SK-N-SH (cell line): ENCODE data around the gene CLN6. TPM values are rescaled to one million over a fixed set of nuclear protein-coding genes. Genes with fewer than 3 reads are reported as not detected.

Experiments
- CTCF ChIA-PET: fragments of 300-600, 350-600 bp; formaldehyde crosslinking; extraction: SDS; loops from one replicate; lab custom pipeline; 2021; lab: Yijun Ruan, JAX
- POLR2A ChIA-PET: fragments of 350-600 bp; sonication (Branson Sonifier 250); formaldehyde crosslinking; extraction: SDS; loops from one replicate; lab custom pipeline; 2020; ENCODE audit warnings: antibody characterized with exemption, inconsistent platforms; lab: Yijun Ruan, JAX
- DNase-seq: peaks from one replicate; pipeline ENCODE4 v3.0.0; 2012
- H2AFZ ChIP-seq: fragments of 200-600 bp; sonication (generic); 2 replicates; pipeline ENCODE4 v1.8.1; 2016; ENCODE audit warnings: antibody characterized with exemption, mild to moderate bottlenecking, low read depth
- H3F3A ChIP-seq: fragments of 200-600 bp; sonication (generic); replicated peaks from 2 replicates; pipeline ENCODE3; 2016; ENCODE audit warnings: antibody characterized with exemption, mild to moderate bottlenecking; ENCODE audit not compliant: insufficient read depth
- H3K27ac ChIP-seq, 2 experiments: fragments of 200-500 bp in 1 of 2; fragments of 200-600 bp in 1 of 2; sonication (Bioruptor generic) in 1 of 2; sonication (generic), shearing (Covaris generic) in 1 of 2; 2 replicates each; pipeline versions ENCODE4 v1.5.1 to v1.6.1; 2014 to 2016; ENCODE audit warnings: low read depth in 2 of 2, inconsistent platforms in 1 of 2, low read length in 1 of 2, mild to moderate bottlenecking in 1 of 2, mixed read lengths in 1 of 2
- H3K27me3 ChIP-seq: fragments of 200-600 bp; sonication (generic), shearing (Covaris generic); 2 replicates; pipeline ENCODE4 v1.6.1; 2016; ENCODE audit warnings: mixed run types; ENCODE audit not compliant: insufficient read depth
- H3K36me3 ChIP-seq, 2 experiments: fragments of 200-500 bp in 1 of 2; fragments of 200-600 bp in 1 of 2; sonication (Bioruptor generic) in 1 of 2; sonication (generic) in 1 of 2; replicated peaks in 1 of 2; 2 replicates each; pipeline versions ENCODE3 to v1.5.1; 2014 to 2016; ENCODE audit warnings: low read length in 1 of 2, mild to moderate bottlenecking in 1 of 2; ENCODE audit not compliant: insufficient read depth in 2 of 2, control insufficient read depth in 1 of 2
- H3K4me1 ChIP-seq, 2 experiments: fragments of 200-500 bp in 1 of 2; fragments of 200-600 bp in 1 of 2; sonication (Bioruptor generic) in 1 of 2; sonication (generic), shearing (Covaris generic) in 1 of 2; 2 replicates each; pipeline versions ENCODE4 v1.5.1 to v1.6.1; 2014 to 2016; ENCODE audit warnings: low read depth in 1 of 2, low read length in 1 of 2, mixed run types in 1 of 2; ENCODE audit not compliant: insufficient read depth in 2 of 2, control insufficient read depth in 1 of 2
- H3K4me2 ChIP-seq: fragments of 200-600 bp; sonication (generic), shearing (Covaris generic); 2 replicates; pipeline ENCODE4 v1.6.1; 2017; ENCODE audit warnings: mixed run types
- H3K4me3 ChIP-seq, 2 experiments: fragments of 200-500 bp in 1 of 2; fragments of 200-600 bp in 1 of 2; sonication (Bioruptor generic) in 1 of 2; sonication (generic), shearing (Covaris generic) in 1 of 2; 2 replicates each; pipeline versions ENCODE4 v1.5.1 to v1.8.1; 2014 to 2016; ENCODE audit warnings: low read depth in 2 of 2, inconsistent platforms in 1 of 2, low read length in 1 of 2, mild to moderate bottlenecking in 1 of 2, mixed read lengths in 1 of 2, moderate library complexity in 1 of 2
- H3K79me2 ChIP-seq: fragments of 200-600 bp; sonication (generic); 2 replicates; pipeline ENCODE4 v1.8.1; 2017; ENCODE audit warnings: mild to moderate bottlenecking; ENCODE audit not compliant: insufficient read depth
- H3K9ac ChIP-seq: fragments of 200-600 bp; sonication (generic); 2 replicates; pipeline ENCODE4 v1.6.1; 2017; ENCODE audit warnings: mixed run types
- H3K9me2 ChIP-seq: fragments of 200-600 bp; sonication (generic); 2 replicates; pipeline ENCODE4 v1.6.1; 2017; ENCODE audit warnings: mixed run types
- H3K9me3 ChIP-seq: fragments of 200-600 bp; sonication (generic); 2 replicates; pipeline ENCODE4 v1.6.1; 2017; ENCODE audit warnings: mixed run types, mild to moderate bottlenecking, moderate library complexity
- H4K20me1 ChIP-seq: fragments of 200-600 bp; sonication (generic); 2 replicates; pipeline ENCODE4 v1.6.1; 2017; ENCODE audit warnings: mild to moderate bottlenecking, mixed run types; ENCODE audit not compliant: insufficient read depth
- ELF1 ChIP-seq: IDR thresholded peaks from 2 replicates; pipeline ENCODE4 v1.4.0; 2012
- EZH2phosphoT487 ChIP-seq: fragments of 200-600 bp; sonication (generic); IDR thresholded peaks from 2 replicates; pipeline ENCODE4 v1.6.1; 2017; ENCODE audit warnings: low read depth, mixed run types, mild to moderate bottlenecking, antibody characterized with exemption, moderate library complexity, borderline replicate concordance
- GABPA ChIP-seq: IDR thresholded peaks from 2 replicates; pipeline ENCODE4 v1.4.0; 2012; ENCODE audit warnings: low read depth, mild to moderate bottlenecking
- GATA2 ChIP-seq: sonication (generic); formaldehyde crosslinking; IDR thresholded peaks from 2 replicates; pipeline ENCODE4 v1.5.0; 2020; ENCODE audit warnings: mild to moderate bottlenecking, missing genetic modification reagents
- IRF3 ChIP-seq: fragments of 150-350 bp; IDR thresholded peaks from 2 replicates; pipeline ENCODE4 v1.6.1; 2016; ENCODE audit warnings: mild to moderate bottlenecking, low read depth, low read length
- JUND ChIP-seq: IDR thresholded peaks from 2 replicates; pipeline ENCODE4 v1.4.0; 2012
- MXI1 ChIP-seq: IDR thresholded peaks from 2 replicates; pipeline ENCODE4 v1.6.1; 2012; ENCODE audit warnings: mild to moderate bottlenecking, low read depth, low read length, improper control_type of control experiment
- NFIC ChIP-seq: IDR thresholded peaks from 2 replicates; pipeline ENCODE4 v1.4.0; 2012; ENCODE audit warnings: borderline replicate concordance
- NRF1 ChIP-seq: IDR thresholded peaks from 2 replicates; pipeline ENCODE4 v1.6.1; 2012; ENCODE audit warnings: low read depth, mild to moderate bottlenecking, low read length
- POLR2AphosphoS5 ChIP-seq: IDR thresholded peaks from 2 replicates; pipeline ENCODE4 v1.6.1; 2012; ENCODE audit warnings: low read depth, low read length
- RCOR1 ChIP-seq: fragments of 150-350 bp; IDR thresholded peaks from 2 replicates; pipeline ENCODE4 v1.6.1; 2017; ENCODE audit warnings: antibody characterized with exemption, low read length
- REST ChIP-seq: IDR thresholded peaks from 2 replicates; pipeline ENCODE4 v1.6.1; 2012; ENCODE audit warnings: mild to moderate bottlenecking, low read depth, low read length, moderate library complexity
- SIN3A ChIP-seq: IDR thresholded peaks from 2 replicates; pipeline ENCODE4 v1.6.1; 2012; ENCODE audit warnings: low read depth, mild to moderate bottlenecking, low read length, moderate library complexity, borderline replicate concordance
- YY1 ChIP-seq: IDR thresholded peaks from 2 replicates; pipeline ENCODE4 v1.4.0; 2012; ENCODE audit warnings: low read depth, mild to moderate bottlenecking
- ZBTB33 ChIP-seq: IDR thresholded peaks from 2 replicates; pipeline ENCODE4 v1.4.0; 2012; ENCODE audit warnings: low read depth, borderline replicate concordance
- WGBS: methylation state at CpG from one replicate; pipeline ENCODE4 v1.1.6; 2017; ENCODE audit warnings: low lambda C conversion rate; 5-methylcytosine and 5-hydroxymethylcytosine counted together
- polyA plus RNA-seq, 3 experiments: library from polyadenylated mRNA; depleted of rRNA; stranded (reverse); fragments of >200 nt; gene quantifications; 2 replicates each; pipeline ENCODE4 v1.2.3, GENCODE V29; 2012
- TF ChIP-seq, protein P1 (sequence below): IDR thresholded peaks from 2 replicates; pipeline ENCODE4 v1.4.0; 2012; ENCODE audit warnings: low read depth, borderline replicate concordance
- TF ChIP-seq, protein P2 (sequence below): IDR thresholded peaks from 2 replicates; pipeline ENCODE4; 2012
- TF ChIP-seq, protein P3 (sequence below): fragments of 200-600 bp; sonication (generic); IDR thresholded peaks from 2 replicates; pipeline ENCODE4 v1.6.1; 2017; ENCODE audit warnings: antibody characterized with exemption, mild to moderate bottlenecking, moderate library complexity

The CLN6 gene
- polyA plus RNA-seq, 1 of the 3 experiments (the other 2 are of a cell fraction): 27.5 TPM

GRCh38 chr15:68203956-68204355, 25.6 kb downstream of the CLN6 start:
- H3K27ac ChIP-seq: no peak overlapping the region
- peaks cover 0 to 26% of the 10 kb centered on the region in 2 experiments; a peak in 1 of 4 replicates for H3K4me1 ChIP-seq
- peaks cover 0 to 2% of the 10 kb centered on the region in 2 experiments for H3K36me3 ChIP-seq
- no peaks in the 10 kb centered on the region for H3F3A ChIP-seq
- H3K4me2 ChIP-seq: no peak overlapping the region
- peaks cover 4% of the 10 kb centered on the region; the same call in 1 of the 2 replicates for H3K79me2 ChIP-seq
- no peak overlapping the region for H2AFZ ChIP-seq
- no peak overlapping the region for H3K9ac ChIP-seq
- H3K9me3 ChIP-seq: no peaks in the 10 kb centered on the region
- H3K27me3 ChIP-seq: no peaks in the 10 kb centered on the region
- ChIA-PET POLR2A (no interaction called here), CTCF (interaction anchor here (0.6 to 1.2 kb wide), 3 partner anchors 9 to 340 kb away, joined by 3 read pairs; no protein-coding TSS in a partner anchor)
- 100% methylated on average over 1 of the region's 5 CpGs for WGBS
- H3K9me2 ChIP-seq: no peaks in the 10 kb centered on the region
- H4K20me1 ChIP-seq: no peaks in the 10 kb centered on the region
- no peak for DNase-seq
- H3K4me3 ChIP-seq: no peak overlapping the region
- no peak for TF ChIP-seq MXI1
- TF ChIP-seq, protein P1, sequence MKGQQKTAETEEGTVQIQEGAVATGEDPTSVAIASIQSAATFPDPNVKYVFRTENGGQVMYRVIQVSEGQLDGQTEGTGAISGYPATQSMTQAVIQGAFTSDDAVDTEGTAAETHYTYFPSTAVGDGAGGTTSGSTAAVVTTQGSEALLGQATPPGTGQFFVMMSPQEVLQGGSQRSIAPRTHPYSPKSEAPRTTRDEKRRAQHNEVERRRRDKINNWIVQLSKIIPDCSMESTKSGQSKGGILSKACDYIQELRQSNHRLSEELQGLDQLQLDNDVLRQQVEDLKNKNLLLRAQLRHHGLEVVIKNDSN: no peak
- TF ChIP-seq RCOR1: no peak
- TF ChIP-seq NFIC: no peak
- no peak for TF ChIP-seq IRF3
- TF ChIP-seq, protein P2, sequence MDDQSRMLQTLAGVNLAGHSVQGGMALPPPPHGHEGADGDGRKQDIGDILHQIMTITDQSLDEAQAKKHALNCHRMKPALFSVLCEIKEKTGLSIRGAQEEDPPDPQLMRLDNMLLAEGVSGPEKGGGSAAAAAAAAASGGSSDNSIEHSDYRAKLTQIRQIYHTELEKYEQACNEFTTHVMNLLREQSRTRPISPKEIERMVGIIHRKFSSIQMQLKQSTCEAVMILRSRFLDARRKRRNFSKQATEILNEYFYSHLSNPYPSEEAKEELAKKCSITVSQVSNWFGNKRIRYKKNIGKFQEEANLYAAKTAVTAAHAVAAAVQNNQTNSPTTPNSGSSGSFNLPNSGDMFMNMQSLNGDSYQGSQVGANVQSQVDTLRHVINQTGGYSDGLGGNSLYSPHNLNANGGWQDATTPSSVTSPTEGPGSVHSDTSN: no peak
- TF ChIP-seq GABPA: no peak
- TF ChIP-seq REST: no peak
- TF ChIP-seq SIN3A: no peak
- no peak for TF ChIP-seq NRF1
- TF ChIP-seq ELF1: no peak
- TF ChIP-seq POLR2AphosphoS5: no peak
- TF ChIP-seq, protein P3, sequence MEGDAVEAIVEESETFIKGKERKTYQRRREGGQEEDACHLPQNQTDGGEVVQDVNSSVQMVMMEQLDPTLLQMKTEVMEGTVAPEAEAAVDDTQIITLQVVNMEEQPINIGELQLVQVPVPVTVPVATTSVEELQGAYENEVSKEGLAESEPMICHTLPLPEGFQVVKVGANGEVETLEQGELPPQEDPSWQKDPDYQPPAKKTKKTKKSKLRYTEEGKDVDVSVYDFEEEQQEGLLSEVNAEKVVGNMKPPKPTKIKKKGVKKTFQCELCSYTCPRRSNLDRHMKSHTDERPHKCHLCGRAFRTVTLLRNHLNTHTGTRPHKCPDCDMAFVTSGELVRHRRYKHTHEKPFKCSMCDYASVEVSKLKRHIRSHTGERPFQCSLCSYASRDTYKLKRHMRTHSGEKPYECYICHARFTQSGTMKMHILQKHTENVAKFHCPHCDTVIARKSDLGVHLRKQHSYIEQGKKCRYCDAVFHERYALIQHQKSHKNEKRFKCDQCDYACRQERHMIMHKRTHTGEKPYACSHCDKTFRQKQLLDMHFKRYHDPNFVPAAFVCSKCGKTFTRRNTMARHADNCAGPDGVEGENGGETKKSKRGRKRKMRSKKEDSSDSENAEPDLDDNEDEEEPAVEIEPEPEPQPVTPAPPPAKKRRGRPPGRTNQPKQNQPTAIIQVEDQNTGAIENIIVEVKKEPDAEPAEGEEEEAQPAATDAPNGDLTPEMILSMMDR: no peak
- TF ChIP-seq EZH2phosphoT487: no peak
- TF ChIP-seq GATA2 (CRISPR knock-in tag): no peak
- no peak for TF ChIP-seq JUND
- TF ChIP-seq YY1: no peak
- TF ChIP-seq ZBTB33: no peak
- TF ChIP-seq, all 33 proteins: peak for 0
